ENCODE results near the gene GNB5. TPM values are rescaled to one million over a fixed set of nuclear protein-coding genes. Genes with fewer than 3 reads are reported as not detected.
A peak's percentile ranks its signal among the peaks of the same experiment; 100 is the strongest.

The GNB5 gene
- total RNA-seq, 1 experiment from 2014 or later = 26.0 TPM

- H3K4me2 ChIP-seq = no peak overlapping the region
- H3K4me3 ChIP-seq = no peak overlapping the region
- H3K9me2 ChIP-seq (ENCODE audit: insufficient read depth) = no peaks in the 10 kb centered on the region
- ChIA-PET CTCF (interaction anchor here (0.6 kb wide), 1 partner anchor 18 kb away, joined by 7 read pairs; no protein-coding TSS in a partner anchor), POLR2A (ENCODE audit: unreplicated experiment) (no interaction called here)
- no peaks in the 10 kb centered on the region for H3K79me2 ChIP-seq (ENCODE audit: low read depth)
- H3K27me3 ChIP-seq (ENCODE audit: insufficient read depth, low read depth) = no peaks in the 10 kb centered on the region
- H2AFZ ChIP-seq = no peak overlapping the region
- peak; percentile 36 to 55 for DNase-seq
- H3K36me3 ChIP-seq (ENCODE audit: low read depth) = 0 out of 2 replicates have a peak, but pooled peaks cover 5% of the 10 kb centered on the region
- no peaks in the 10 kb centered on the region for H3K9me3 ChIP-seq (ENCODE audit: insufficient read depth, low read depth)
- TF ChIP-seq CTCF (conservative IDR thresholded peaks at IDR 0.05) (peak; percentile 81), EZH2 (IDR thresholded peaks at IDR 0.05; ENCODE audit: low read depth) (no peak)
- no TSS peak for BruUV-seq (replicated peaks)
- H3F3A ChIP-seq (ENCODE audit: insufficient read depth, low read depth) = no peaks in the 10 kb centered on the region
- H3K27ac ChIP-seq = no peak overlapping the region
- no peaks in the 10 kb centered on the region for H3K4me1 ChIP-seq (replicated peaks; ENCODE audit: insufficient read depth)
- intact Hi-C loops (cut with micrococcal nuclease; ENCODE audit: unreplicated experiment) = loop anchor here (5.0 to 10.0 kb wide), 2 partner anchors 226 to 424 kb away; no protein-coding TSS in a partner anchor
- H4K20me1 ChIP-seq (ENCODE audit: insufficient read depth) = no peaks in the 10 kb centered on the region
Observed at GRCh38 chr15:52208306-52208946, 17.2 kb upstream of the GNB5 start.

DNA sequence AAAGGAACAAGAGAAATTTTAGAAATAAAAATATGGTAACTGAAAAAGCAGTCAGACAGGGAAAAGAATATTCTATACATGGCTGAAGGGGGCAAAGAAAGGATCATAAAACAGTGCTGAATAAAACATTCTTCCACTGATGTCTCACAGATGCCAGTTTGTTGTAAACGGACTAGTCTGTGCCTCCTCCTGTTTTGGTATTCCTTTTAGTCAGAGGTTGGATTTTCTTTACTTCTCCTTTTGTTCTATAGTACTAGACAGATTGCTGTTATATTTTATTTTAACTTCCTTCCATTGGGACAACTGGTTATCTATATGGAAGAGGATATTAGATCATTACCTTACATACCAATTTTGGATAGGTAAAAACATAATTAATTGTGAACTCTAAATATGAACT, 16.0 kb upstream of the GNB5 start:
- Histone ChIP-seq H3K4me3 (no peak overlapping the region), H3F3A (ENCODE audit: insufficient read depth, low read depth) (no peaks in the 10 kb centered on the region), H3K4me1 (replicated peaks; ENCODE audit: insufficient read depth) (no peaks in the 10 kb centered on the region), H3K9me3 (ENCODE audit: insufficient read depth, low read depth) (no peaks in the 10 kb centered on the region), H3K9me2 (ENCODE audit: insufficient read depth) (no peaks in the 10 kb centered on the region), H3K4me2 (no peak overlapping the region), H3K36me3 (ENCODE audit: low read depth) (0 out of 2 replicates have a peak, but pooled peaks cover 5% of the 10 kb centered on the region), H3K27me3 (ENCODE audit: insufficient read depth, low read depth) (no peaks in the 10 kb centered on the region), H3K27ac (no peak overlapping the region), H3K79me2 (ENCODE audit: low read depth) (no peaks in the 10 kb centered on the region), H4K20me1 (ENCODE audit: insufficient read depth) (no peaks in the 10 kb centered on the region), H2AFZ (no peak overlapping the region)
- ChIA-PET CTCF (no interaction called here), POLR2A (ENCODE audit: unreplicated experiment) (no interaction called here)
- DNase-seq = no peak
- BruUV-seq (replicated peaks) = no TSS peak
- intact Hi-C loops (cut with micrococcal nuclease; ENCODE audit: unreplicated experiment) = loop anchor here (5.0 to 10.0 kb wide), 2 partner anchors 225 to 422 kb away; no protein-coding TSS in a partner anchor
- TF ChIP-seq CTCF (conservative IDR thresholded peaks at IDR 0.05) (no peak), EZH2 (IDR thresholded peaks at IDR 0.05; ENCODE audit: low read depth) (no peak)

DNA sequence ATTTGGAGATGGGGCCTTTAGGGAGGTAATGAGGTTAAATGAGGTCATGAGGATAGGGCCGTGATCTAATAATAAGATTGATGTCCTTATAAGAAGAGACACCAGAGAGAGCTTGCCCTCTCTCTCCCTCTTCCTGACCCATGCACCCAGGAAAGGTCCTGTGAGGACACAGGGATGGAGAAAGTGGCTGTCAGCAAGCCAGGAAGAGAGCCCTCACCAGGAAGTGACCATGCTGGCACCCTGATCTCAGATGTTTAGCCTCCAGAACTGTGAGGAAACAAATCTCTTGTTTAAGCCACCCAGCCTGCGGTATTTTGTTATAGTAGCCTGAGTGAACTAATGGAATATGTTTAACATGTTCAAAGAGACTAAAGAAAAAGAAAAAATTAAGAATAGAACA, 15.3 kb upstream of the GNB5 start:
- H3F3A ChIP-seq (ENCODE audit: insufficient read depth, low read depth) = no peaks in the 10 kb centered on the region
- H3K27me3 ChIP-seq (ENCODE audit: insufficient read depth, low read depth) = no peaks in the 10 kb centered on the region
- no TSS peak for BruUV-seq (replicated peaks)
- H4K20me1 ChIP-seq (ENCODE audit: insufficient read depth) = no peaks in the 10 kb centered on the region
- 0 out of 2 replicates have a peak, but pooled peaks cover 5% of the 10 kb centered on the region for H3K36me3 ChIP-seq (ENCODE audit: low read depth)
- no peaks in the 10 kb centered on the region for H3K79me2 ChIP-seq (ENCODE audit: low read depth)
- no peaks in the 10 kb centered on the region for H3K4me1 ChIP-seq (replicated peaks; ENCODE audit: insufficient read depth)
- intact Hi-C loops (cut with micrococcal nuclease; ENCODE audit: unreplicated experiment) = loop anchor here (5.0 to 10.0 kb wide), 2 partner anchors 224 to 422 kb away; no protein-coding TSS in a partner anchor
- DNase-seq = no peak
- H3K27ac ChIP-seq = no peak overlapping the region
- H3K9me2 ChIP-seq (ENCODE audit: insufficient read depth) = no peaks in the 10 kb centered on the region
- TF ChIP-seq EZH2 (IDR thresholded peaks at IDR 0.05; ENCODE audit: low read depth) (no peak), CTCF (conservative IDR thresholded peaks at IDR 0.05) (no peak)
- no peaks in the 10 kb centered on the region for H3K9me3 ChIP-seq (ENCODE audit: insufficient read depth, low read depth)
- ChIA-PET POLR2A (ENCODE audit: unreplicated experiment) (no interaction called here), CTCF (no interaction called here)
- H3K4me2 ChIP-seq = no peak overlapping the region
- H2AFZ ChIP-seq = no peak overlapping the region
- no peak overlapping the region for H3K4me3 ChIP-seq
